ENCODE data around the gene ABCF1. TPM values are rescaled to one million over a fixed set of nuclear protein-coding genes. Genes with fewer than 3 reads are reported as not detected.

ABCF1 gene
- total RNA-seq, 4 donors from 2014 or later, result 39.3 to 57.7 (median 47.1) TPM

GRCh38 chr6:30556066-30556905 lies 15.0 kb upstream of the ABCF1 start, which contains the start of gene GNL1:
TSS of gene GNL1 (minus strand) at chr6:30556489. CDS start at chr6:30556203, 286 bp downstream.
- WGBS, 2 donors, result 1% methylated on average over 61 to 63 of the region's 71 CpGs
- intact Hi-C loops (cut with DNase I; ENCODE audit: low total_unique reads), result no loop called here
- DNase-seq (ENCODE audit: low spot score in 2 of 2), result peak; percentile 94 to 99
- peak within 1 kb of the TSS; percentile 69 for H3K4me3 ChIP-seq (ENCODE audit: low read depth, poor library complexity, severe bottlenecking)
- TF ChIP-seq CTCF (IDR thresholded peaks at IDR 0.05) (peak in 1 of 3 donors; percentile 24), POLR2A (IDR thresholded peaks at IDR 0.05) (no peak)

- TF ChIP-seq POLR2A (IDR thresholded peaks at IDR 0.05) (no peak), CTCF (IDR thresholded peaks at IDR 0.05) (peak in 1 of 3 donors; percentile 42)
- WGBS, 2 donors, result 1% methylated on average over 42 of the region's 42 CpGs
- DNase-seq (ENCODE audit: low spot score in 2 of 2), result peak; percentile 90 to 96
- peak within 1 kb of the TSS; percentile 69 for H3K4me3 ChIP-seq (ENCODE audit: low read depth, poor library complexity, severe bottlenecking)
- intact Hi-C loops (cut with DNase I; ENCODE audit: low total_unique reads), result no loop called here
Observed at GRCh38 chr6:30556906-30557682, 14.1 kb upstream of the ABCF1 start, which contains the start of gene PRR3. TSS of gene PRR3 (plus strand) at chr6:30557295. CDS start at chr6:30557345, 50 bp downstream.

GRCh38 chr6:30557683-30557981 lies 13.6 kb upstream of the ABCF1 start:
- H3K4me3 ChIP-seq (ENCODE audit: low read depth, poor library complexity, severe bottlenecking), result peak overlapping the region; percentile 69
- no peak for TF ChIP-seq POLR2A (IDR thresholded peaks at IDR 0.05)
- TF ChIP-seq CTCF (IDR thresholded peaks at IDR 0.05), result no peak
- peak in 1 of 2 donors; percentile 36 for DNase-seq (ENCODE audit: low spot score in 2 of 2)
- 2 to 4% methylated on average over 6 of the region's 6 CpGs for WGBS, 2 donors
- intact Hi-C loops (cut with DNase I; ENCODE audit: low total_unique reads), result no loop called here

GRCh38 chr6:30560930-30561329 lies 10.3 kb upstream of the ABCF1 start:
- intact Hi-C loops (cut with DNase I; ENCODE audit: low total_unique reads), result no loop called here
- no peak overlapping the region for H3K4me3 ChIP-seq (ENCODE audit: low read depth, poor library complexity, severe bottlenecking)
- no peak for TF ChIP-seq POLR2A (IDR thresholded peaks at IDR 0.05)
- TF ChIP-seq CTCF (IDR thresholded peaks at IDR 0.05), result no peak
- no peak for DNase-seq (ENCODE audit: low spot score in 2 of 2)
- WGBS, 2 donors, result 94 to 95% methylated on average over 3 of the region's 3 CpGs

- WGBS, 2 donors, result 90 to 93% methylated on average over 14 of the region's 14 CpGs
- no peak overlapping the region for H3K4me3 ChIP-seq (ENCODE audit: low read depth, poor library complexity, severe bottlenecking)
- DNase-seq (ENCODE audit: low spot score in 2 of 2), result no peak
- intact Hi-C loops (cut with DNase I; ENCODE audit: low total_unique reads), result no loop called here
- TF ChIP-seq POLR2A (IDR thresholded peaks at IDR 0.05) (no peak), CTCF (IDR thresholded peaks at IDR 0.05) (no peak)
Observed at GRCh38 chr6:30562470-30563425, 8.5 kb upstream of the ABCF1 start.

Data from lower leg skin (tissue), 4 donors.